Mammary epithelial cell (primary cell): ENCODE results near the gene RBM17.

Source experiments
- EZH2 ChIP-seq: IDR thresholded peaks from 2 replicates; pipeline ENCODE4 v1.6.1; 2012; ENCODE audit warnings: low read length, inconsistent platforms, borderline replicate concordance
- TF ChIP-seq, protein P1 (sequence below), 2 donors: IDR thresholded peaks in 1 of 2; conservative IDR thresholded peaks in 1 of 2; 2 replicates each; pipeline ENCODE4 v1.5.1; 2011 to 2012; ENCODE audit warnings: inconsistent platforms in 2 of 2, low read length in 2 of 2, mild to moderate bottlenecking in 2 of 2, control low read depth in 1 of 2, low read depth in 1 of 2; ENCODE audit not compliant: insufficient read depth in 1 of 2; ENCODE audit errors: extremely low read depth in 1 of 2

DNA sequence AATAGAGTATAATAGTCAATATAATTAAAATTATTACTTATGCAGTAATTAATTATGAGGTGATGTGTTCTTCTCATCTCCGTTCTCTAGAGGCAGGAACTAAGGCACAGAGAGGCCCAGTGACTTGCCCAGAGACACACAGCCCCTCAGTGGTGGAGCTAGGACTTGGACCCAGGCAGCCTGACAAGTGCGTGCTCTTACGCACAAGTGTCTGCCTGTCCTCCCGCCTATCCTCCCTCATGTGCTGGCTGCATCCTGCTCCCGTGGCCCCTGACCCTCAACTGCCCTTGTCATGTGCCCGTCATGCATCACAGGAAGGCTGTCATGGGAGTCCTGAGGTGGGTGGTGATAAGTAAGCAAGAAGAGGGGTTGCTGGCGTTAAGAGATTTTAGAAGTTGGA is 41.0 kb upstream of the RBM17 start:
- TF ChIP-seq, protein P1, sequence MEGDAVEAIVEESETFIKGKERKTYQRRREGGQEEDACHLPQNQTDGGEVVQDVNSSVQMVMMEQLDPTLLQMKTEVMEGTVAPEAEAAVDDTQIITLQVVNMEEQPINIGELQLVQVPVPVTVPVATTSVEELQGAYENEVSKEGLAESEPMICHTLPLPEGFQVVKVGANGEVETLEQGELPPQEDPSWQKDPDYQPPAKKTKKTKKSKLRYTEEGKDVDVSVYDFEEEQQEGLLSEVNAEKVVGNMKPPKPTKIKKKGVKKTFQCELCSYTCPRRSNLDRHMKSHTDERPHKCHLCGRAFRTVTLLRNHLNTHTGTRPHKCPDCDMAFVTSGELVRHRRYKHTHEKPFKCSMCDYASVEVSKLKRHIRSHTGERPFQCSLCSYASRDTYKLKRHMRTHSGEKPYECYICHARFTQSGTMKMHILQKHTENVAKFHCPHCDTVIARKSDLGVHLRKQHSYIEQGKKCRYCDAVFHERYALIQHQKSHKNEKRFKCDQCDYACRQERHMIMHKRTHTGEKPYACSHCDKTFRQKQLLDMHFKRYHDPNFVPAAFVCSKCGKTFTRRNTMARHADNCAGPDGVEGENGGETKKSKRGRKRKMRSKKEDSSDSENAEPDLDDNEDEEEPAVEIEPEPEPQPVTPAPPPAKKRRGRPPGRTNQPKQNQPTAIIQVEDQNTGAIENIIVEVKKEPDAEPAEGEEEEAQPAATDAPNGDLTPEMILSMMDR (conservative IDR thresholded peaks at IDR 0.05 in 1 of 2, IDR thresholded peaks at IDR 0.05 in 1 of 2; ENCODE audit: extremely low read depth in 1 of 2, insufficient read depth in 1 of 2, low read depth in 1 of 2, low read length in 2 of 2), result no peak
- TF ChIP-seq EZH2, result no peak
